Caco-2 (cell line): ENCODE data around the gene ATXN7L3. TPM values are rescaled to one million over a fixed set of nuclear protein-coding genes. Genes with fewer than 3 reads are reported as not detected.
A peak's percentile ranks its signal among the peaks of the same experiment; 100 is the strongest.

Experiments used
- BruUV-seq: library from RNA; stranded (reverse); fragments of 400-500 nt; replicated peaks from 2 replicates; lab custom pipeline; 2021; lab: Mats Ljungman, UMichigan
- CTCF ChIA-PET: fragments of 300-600 bp; sonication (Branson Sonifier 250); formaldehyde crosslinking; loops from one replicate; lab custom pipeline; 2022; ENCODE audit warnings: antibody characterized with exemption; lab: Charles Lee
- POLR2A ChIA-PET: fragments of 300-600 bp; sonication (Branson Sonifier 250); formaldehyde crosslinking; loops from one replicate; lab custom pipeline; 2022; ENCODE audit warnings: antibody characterized with exemption; lab: Charles Lee
- DNase-seq, 2 experiments: peaks; one replicate each; pipeline versions ENCODE4 v3.0.0 to v3.0.0-alpha.2; 2020 to 2022
- H3K27me3 ChIP-seq: replicated peaks from 2 replicates; pipeline ENCODE4 v1.6.0; 2011; ENCODE audit warnings: low read length; ENCODE audit not compliant: control insufficient read depth, insufficient read depth
- H3K36me3 ChIP-seq: 2 replicates; pipeline ENCODE4 v1.5.1; 2011; ENCODE audit warnings: low read length; ENCODE audit not compliant: control insufficient read depth, insufficient read depth
- H3K4me1 ChIP-seq: fragments of 250-450 bp; sonication (Bioruptor Pico); 2 replicates; pipeline ENCODE4 v1.5.1; 2020; ENCODE audit warnings: mild to moderate bottlenecking
- H3K4me3 ChIP-seq: 2 replicates; pipeline ENCODE4 v1.5.1; 2011; ENCODE audit warnings: low read depth, mild to moderate bottlenecking, control low read depth, low read length
- H3K9me3 ChIP-seq: fragments of 250-450 bp; sonication (Bioruptor Pico); 2 replicates; pipeline ENCODE4 v1.5.1; 2020; ENCODE audit warnings: mild to moderate bottlenecking, moderate library complexity
- H3K27ac Mint-ChIP-seq: one replicate; pipeline ENCODE4 v1.8.0; 2022; ENCODE audit warnings: mixed read lengths; ENCODE audit not compliant: unreplicated experiment
- H3K27me3 Mint-ChIP-seq: one replicate; pipeline ENCODE4 v1.8.0; 2022; ENCODE audit warnings: mixed read lengths; ENCODE audit not compliant: insufficient read depth, unreplicated experiment
- H3K36me3 Mint-ChIP-seq: one replicate; pipeline ENCODE4 v1.8.0; 2022; ENCODE audit warnings: mild to moderate bottlenecking, mixed read lengths; ENCODE audit not compliant: insufficient read depth, unreplicated experiment
- H3K4me1 Mint-ChIP-seq: one replicate; pipeline ENCODE4 v1.8.0; 2022; ENCODE audit warnings: low read depth, mixed read lengths; ENCODE audit not compliant: unreplicated experiment
- H3K4me3 Mint-ChIP-seq: one replicate; pipeline ENCODE4 v1.8.0; 2022; ENCODE audit warnings: mild to moderate bottlenecking, moderate library complexity, mixed read lengths; ENCODE audit not compliant: unreplicated experiment
- H3K9me3 Mint-ChIP-seq: one replicate; pipeline ENCODE4 v1.8.0; 2022; ENCODE audit warnings: mixed read lengths; ENCODE audit not compliant: unreplicated experiment
- CTCF ChIP-seq, 2 experiments: fragments of 200-600 bp in 1 of 2; IDR thresholded peaks; 1 replicate in 1 of 2; 2 replicates in 1 of 2; pipeline versions ENCODE4 v1.5.1 to v1.8.0; 2011 to 2022; ENCODE audit warnings: antibody characterized with exemption in 1 of 2, control low read depth in 1 of 2, inconsistent platforms in 1 of 2, low read depth in 1 of 2, low read length in 1 of 2, mild to moderate bottlenecking in 1 of 2, moderate library complexity in 1 of 2; ENCODE audit not compliant: insufficient read depth in 1 of 2, severe bottlenecking in 1 of 2, unreplicated experiment in 1 of 2
- intact Hi-C: fragments of 100-400 bp; cut with micrococcal nuclease; formaldehyde crosslinking; loops from one replicate; pipeline ENCODE4 v1.10.0; 2022; ENCODE audit not compliant: unreplicated experiment
- total RNA-seq: library from RNA; stranded (reverse); gene quantifications from 2 replicates; pipeline ENCODE4 v1.2.3, GENCODE V29; 2022

ATXN7L3 gene
- total RNA-seq, 1 experiment from 2014 or later, result 92.0 TPM

- ChIA-PET CTCF (interaction anchor here (0.6 to 1.4 kb wide), 2 partner anchors 79 to 80 kb away, joined by 3 to 5 read pairs; partner anchors contain the start of gene HDAC5), POLR2A (no interaction called here)
- Histone ChIP-seq H3K4me1 (peaks cover 11% of the 10 kb centered on the region; the same call in 1 of the 2 replicates), H3K9me3 (no peaks in the 10 kb centered on the region), H3K27me3 (no peaks in the 10 kb centered on the region), H3K36me3 (peaks cover 2% of the 10 kb centered on the region), H3K4me3 (no peak overlapping the region)
- Mint-ChIP-seq H3K27me3 (no peaks in the 10 kb centered on the region), H3K4me3 (peak overlapping the region; percentile 12), H3K4me1 (peaks cover 22% of the 10 kb centered on the region), H3K36me3 (peaks cover 33% of the 10 kb centered on the region), H3K9me3 (no peaks in the 10 kb centered on the region), H3K27ac (no peak overlapping the region)
- intact Hi-C loops, result no loop called here
- no TSS peak for BruUV-seq
- no peak for DNase-seq
- TF ChIP-seq CTCF (IDR thresholded peaks at IDR 0.05; ENCODE audit: insufficient read depth in 1 of 2, low read depth in 1 of 2, low read length in 1 of 2, severe bottlenecking in 1 of 2, unreplicated experiment in 1 of 2), result no peak
Measured at GRCh38 chr17:44202756-44203155, 3.1 kb upstream of the ATXN7L3 start.

GRCh38 chr17:44200478-44201155, 933 bp upstream of the ATXN7L3 start:
- CTCF ChIA-PET, result interaction anchor here (0.6 to 1.2 kb wide), 2 partner anchors 145 to 153 kb away, joined by 3 read pairs; partner anchors contain the start of gene GRN
- H3K36me3 ChIP-seq, result peaks cover 2% of the 10 kb centered on the region
- no peaks in the 10 kb centered on the region for H3K9me3 ChIP-seq
- no peak for TF ChIP-seq CTCF (IDR thresholded peaks at IDR 0.05; ENCODE audit: insufficient read depth in 1 of 2, low read depth in 1 of 2, low read length in 1 of 2, severe bottlenecking in 1 of 2, unreplicated experiment in 1 of 2)
- POLR2A ChIA-PET, result interaction anchor here (0.6 to 2.3 kb wide), 6 partner anchors 14 to 840 kb away, joined by 3 to 11 read pairs (median 6); partner anchors contain the start of genes FAM171A2 and TMUB2
- H3K4me3 ChIP-seq, result peak overlapping the region; percentile 83
- BruUV-seq, result TSS peak; percentile 88
- Mint-ChIP-seq H3K27me3 (no peaks in the 10 kb centered on the region), H3K9me3 (no peaks in the 10 kb centered on the region), H3K36me3 (peaks cover 48% of the 10 kb centered on the region), H3K4me1 (peaks cover 26% of the 10 kb centered on the region), H3K27ac (peak overlapping the region; percentile 93), H3K4me3 (peak overlapping the region; percentile 96)
- H3K4me1 ChIP-seq, result peaks cover 14% of the 10 kb centered on the region; the same call in 1 of the 2 replicates
- H3K27me3 ChIP-seq, result no peaks in the 10 kb centered on the region
- intact Hi-C loops, result loop anchor here (1.0 kb wide), 3 partner anchors 14 to 59 kb away; partner anchors contain the start of genes HROB and TMUB2
- peak in 1 of 2 experiments; percentile 69 for DNase-seq

- peak overlapping the region; percentile 91 for H3K4me3 ChIP-seq
- TF ChIP-seq CTCF (IDR thresholded peaks at IDR 0.05; ENCODE audit: insufficient read depth in 1 of 2, low read depth in 1 of 2, low read length in 1 of 2, severe bottlenecking in 1 of 2, unreplicated experiment in 1 of 2), result no peak
- peak; percentile 67 to 78 for DNase-seq
- Mint-ChIP-seq H3K36me3 (peaks cover 60% of the 10 kb centered on the region), H3K27ac (peak overlapping the region; percentile 60), H3K9me3 (no peaks in the 10 kb centered on the region), H3K4me3 (peak overlapping the region; percentile 96), H3K27me3 (no peaks in the 10 kb centered on the region), H3K4me1 (peaks cover 22% of the 10 kb centered on the region)
- no peaks in the 10 kb centered on the region for H3K27me3 ChIP-seq
- intact Hi-C loops, result loop anchor here (2.0 kb wide), 1 partner anchor 132 kb away; no protein-coding TSS in a partner anchor
- H3K9me3 ChIP-seq, result no peaks in the 10 kb centered on the region
- no TSS peak for BruUV-seq
- H3K4me1 ChIP-seq, result peaks cover 14% of the 10 kb centered on the region; the same call in 1 of the 2 replicates
- CTCF ChIA-PET, result interaction anchor here (0.6 to 1.1 kb wide), 3 partner anchors 26 to 128 kb away, joined by 3 to 6 read pairs (median 4); no protein-coding TSS in a partner anchor
- POLR2A ChIA-PET, result interaction anchor here (0.6 to 2.3 kb wide), 6 partner anchors 12 to 508 kb away, joined by 5 to 11 read pairs (median 6); partner anchors contain the start of gene TMUB2
- H3K36me3 ChIP-seq, result peaks cover 2% of the 10 kb centered on the region
Measured at GRCh38 chr17:44198721-44199552, 747 bp downstream of the ATXN7L3 start.
